Calu3 (cell line): ENCODE results near the gene KLHDC4. TPM values are rescaled to one million over a fixed set of nuclear protein-coding genes. Genes with fewer than 3 reads are reported as not detected.

Source experiments
- BruUV-seq: library from RNA; stranded (reverse); fragments of 400-500 nt; replicated peaks from 2 replicates; lab custom pipeline; 2021; lab: Mats Ljungman, UMichigan
- CTCF ChIA-PET: fragments of 300-600 bp; sonication (Branson Sonifier 250); formaldehyde crosslinking; loops from one replicate; lab custom pipeline; 2022; ENCODE audit warnings: antibody characterized with exemption; lab: Charles Lee
- DNase-seq: peaks from one replicate; pipeline ENCODE4 v3.0.0; 2022
- H3K27ac Mint-ChIP-seq: one replicate; pipeline ENCODE4 v1.8.0; 2022; ENCODE audit warnings: mixed read lengths; ENCODE audit not compliant: unreplicated experiment
- H3K27me3 Mint-ChIP-seq: one replicate; pipeline ENCODE4 v1.8.0; 2022; ENCODE audit warnings: mixed read lengths; ENCODE audit not compliant: unreplicated experiment
- H3K36me3 Mint-ChIP-seq: one replicate; pipeline ENCODE4 v1.8.0; 2022; ENCODE audit warnings: mild to moderate bottlenecking, moderate library complexity, mixed read lengths; ENCODE audit not compliant: insufficient read depth, unreplicated experiment
- H3K4me1 Mint-ChIP-seq: one replicate; pipeline ENCODE4 v1.8.0; 2022; ENCODE audit warnings: mild to moderate bottlenecking, low read depth, mixed read lengths; ENCODE audit not compliant: unreplicated experiment
- H3K4me3 Mint-ChIP-seq: one replicate; pipeline ENCODE4 v1.8.0; 2022; ENCODE audit warnings: mild to moderate bottlenecking, low read depth, moderate library complexity, mixed read lengths; ENCODE audit not compliant: unreplicated experiment
- H3K9me3 Mint-ChIP-seq: one replicate; pipeline ENCODE4 v1.8.0; 2022; ENCODE audit warnings: low read depth, mixed read lengths; ENCODE audit not compliant: unreplicated experiment
- CTCF ChIP-seq: fragments of 200-600 bp; IDR thresholded peaks from one replicate; pipeline ENCODE4 v1.8.0; 2022; ENCODE audit warnings: antibody characterized with exemption; ENCODE audit not compliant: unreplicated experiment
- intact Hi-C: fragments of 100-400 bp; cut with micrococcal nuclease; formaldehyde crosslinking; loops from one replicate; pipeline ENCODE4 v1.10.0; 2022; ENCODE audit not compliant: unreplicated experiment
- total RNA-seq: library from RNA; stranded (reverse); gene quantifications from 2 replicates; pipeline ENCODE4 v1.2.3, GENCODE V29; 2022

KLHDC4 gene
- total RNA-seq, 1 experiment from 2014 or later: 106 TPM

GRCh38 chr16:87744750-87745514 lies 20.9 kb downstream of the KLHDC4 start:
- Mint-ChIP-seq H3K27me3 (no peaks in the 10 kb centered on the region), H3K27ac (no peak overlapping the region), H3K4me1 (no peaks in the 10 kb centered on the region), H3K36me3 (peaks cover 36% of the 10 kb centered on the region), H3K4me3 (no peak overlapping the region), H3K9me3 (no peaks in the 10 kb centered on the region)
- no peak for DNase-seq
- no peak for TF ChIP-seq CTCF
- BruUV-seq: no TSS peak
- CTCF ChIA-PET: interaction anchor here (0.7 kb wide), 1 partner anchor 23 kb away, joined by 3 read pairs; no protein-coding TSS in a partner anchor
- intact Hi-C loops: no loop called here

- Mint-ChIP-seq H3K27me3 (no peaks in the 10 kb centered on the region), H3K36me3 (peaks cover 26% of the 10 kb centered on the region), H3K27ac (no peak overlapping the region), H3K4me1 (no peaks in the 10 kb centered on the region), H3K9me3 (no peaks in the 10 kb centered on the region), H3K4me3 (no peak overlapping the region)
- CTCF ChIA-PET: no interaction called here
- no peak for DNase-seq
- no peak for TF ChIP-seq CTCF
- intact Hi-C loops: no loop called here
- BruUV-seq: no TSS peak
Measured at GRCh38 chr16:87742781-87743490, 22.9 kb downstream of the KLHDC4 start.

GRCh38 chr16:87741700-87742415 lies 23.9 kb downstream of the KLHDC4 start:
- Mint-ChIP-seq H3K27me3 (no peaks in the 10 kb centered on the region), H3K4me1 (no peaks in the 10 kb centered on the region), H3K27ac (no peak overlapping the region), H3K36me3 (peaks cover 26% of the 10 kb centered on the region), H3K4me3 (no peak overlapping the region), H3K9me3 (no peaks in the 10 kb centered on the region)
- DNase-seq: no peak
- CTCF ChIA-PET: no interaction called here
- intact Hi-C loops: no loop called here
- no TSS peak for BruUV-seq
- no peak for TF ChIP-seq CTCF

- no peaks in the 10 kb centered on the region for H3K4me1 Mint-ChIP-seq
- TF ChIP-seq CTCF: no peak
- H3K27me3 Mint-ChIP-seq: no peaks in the 10 kb centered on the region
- DNase-seq: no peak
- no peak overlapping the region for H3K4me3 Mint-ChIP-seq
- H3K36me3 Mint-ChIP-seq: peaks cover 25% of the 10 kb centered on the region
- BruUV-seq: no TSS peak
- intact Hi-C loops: no loop called here
- H3K27ac Mint-ChIP-seq: no peak overlapping the region
- no peaks in the 10 kb centered on the region for H3K9me3 Mint-ChIP-seq
- CTCF ChIA-PET: no interaction called here
Measured at GRCh38 chr16:87740909-87741424, 24.8 kb downstream of the KLHDC4 start.
